Esophagus (tissue), 2 donors: Measurements from ENCODE around the gene RAB4A. TPM values are rescaled to one million over a fixed set of nuclear protein-coding genes. Genes with fewer than 3 reads are reported as not detected.

ENCODE experiments used
- H3K27ac ChIP-seq, 2 donors: one replicate each; pipeline ENCODE4 v1.5.1; 2013; ENCODE audit warnings: low read depth in 2 of 2, mild to moderate bottlenecking in 2 of 2, inconsistent platforms in 1 of 2, low read length in 1 of 2, moderate library complexity in 1 of 2
- H3K27me3 ChIP-seq, 2 donors: one replicate each; pipeline ENCODE4 v1.6.1; 2013; ENCODE audit warnings: low read length in 2 of 2, control low read depth in 1 of 2, mild to moderate bottlenecking in 1 of 2; ENCODE audit not compliant: insufficient read depth in 2 of 2, control insufficient read depth in 1 of 2
- H3K36me3 ChIP-seq, 2 donors: one replicate each; pipeline ENCODE4 v1.6.1; 2013; ENCODE audit warnings: low read length in 1 of 2; ENCODE audit not compliant: control insufficient read depth in 2 of 2, insufficient read depth in 2 of 2
- H3K4me1 ChIP-seq, 2 donors: one replicate each; pipeline ENCODE4 v1.6.1; 2013; ENCODE audit warnings: low read length in 1 of 2; ENCODE audit not compliant: control insufficient read depth in 2 of 2, insufficient read depth in 2 of 2
- H3K4me3 ChIP-seq, 2 donors: one replicate each; pipeline ENCODE4 v1.5.1; 2013; ENCODE audit warnings: low read length in 2 of 2, mild to moderate bottlenecking in 2 of 2, low read depth in 1 of 2, moderate library complexity in 1 of 2
- H3K9me3 ChIP-seq, 2 donors: one replicate each; pipeline ENCODE4 v1.6.1; 2013; ENCODE audit warnings: mild to moderate bottlenecking in 2 of 2, low read depth in 1 of 2, low read length in 1 of 2, moderate library complexity in 1 of 2; ENCODE audit not compliant: control insufficient read depth in 2 of 2, insufficient read depth in 1 of 2
- WGBS, 2 donors: extraction: QIAGEN DNeasy Blood & Tissue Kit; methylation state at CpG; one replicate each; pipeline ENCODE4 v1.1.7; 2013; 5-methylcytosine and 5-hydroxymethylcytosine counted together
- polyA plus RNA-seq, 2 donors: library from polyadenylated mRNA; stranded (reverse); fragments of 200-250 nt; gene quantifications; one replicate each; pipeline ENCODE4 v1.2.3, GENCODE V29; 2013
- donor health status: healthy with polysubstance abuse.
- donor health status: Bipolar disorder and iron deficiency.

Gene RAB4A
- polyA plus RNA-seq, 2 donors, result 15.0 to 36.6 TPM

DNA sequence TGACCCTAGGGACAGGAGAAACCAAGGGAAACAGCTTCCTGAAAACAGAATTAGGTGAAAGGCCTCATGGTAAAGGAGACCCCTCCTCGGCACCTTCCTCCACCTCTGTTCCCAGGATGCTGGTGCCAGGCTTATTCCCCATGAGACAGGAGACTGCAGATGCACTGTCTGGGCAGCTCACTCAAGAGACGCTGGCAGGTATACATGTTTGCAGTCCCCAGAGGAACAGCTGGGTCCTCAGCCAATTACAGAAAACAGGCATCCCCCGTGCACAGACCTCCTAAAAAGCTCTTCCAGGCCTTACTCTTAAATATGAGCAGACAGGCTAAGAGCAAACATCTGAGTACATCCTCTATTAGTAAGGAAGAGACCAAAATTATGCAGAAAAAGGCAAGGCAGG, 65.4 kb downstream of the RAB4A start:
- no peak overlapping the region for H3K4me3 ChIP-seq
- H3K36me3 ChIP-seq, result no peaks in the 10 kb centered on the region
- H3K27ac ChIP-seq, result no peak overlapping the region
- no peaks in the 10 kb centered on the region for H3K4me1 ChIP-seq
- H3K27me3 ChIP-seq, result no peaks in the 10 kb centered on the region
- H3K9me3 ChIP-seq, result no peaks in the 10 kb centered on the region
- WGBS, 2 donors, result 85 to 87% methylated on average over 3 of the region's 3 CpGs

DNA sequence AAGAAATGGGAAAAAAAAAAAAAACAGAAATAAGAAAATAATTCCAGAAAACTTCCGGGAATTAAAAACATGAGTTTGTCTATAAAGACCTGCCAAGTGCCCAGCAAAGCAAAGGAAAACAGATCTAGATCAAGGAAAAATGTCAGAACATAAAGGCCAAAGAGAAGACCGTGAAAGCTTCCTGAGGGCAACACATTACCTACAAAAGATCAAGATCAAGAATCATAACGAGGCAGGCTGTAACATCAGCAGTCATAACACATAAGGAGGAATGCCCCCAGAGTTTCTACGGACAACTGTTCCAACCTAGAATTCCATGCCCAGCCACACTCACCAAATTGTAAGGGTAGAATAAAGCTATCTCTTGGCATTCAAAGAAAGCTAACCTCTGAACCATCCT, 68.2 kb downstream of the RAB4A start:
- Histone ChIP-seq H3K4me3 (no peak overlapping the region), H3K27ac (no peak overlapping the region), H3K9me3 (no peaks in the 10 kb centered on the region), H3K27me3 (no peaks in the 10 kb centered on the region), H3K36me3 (no peaks in the 10 kb centered on the region), H3K4me1 (no peaks in the 10 kb centered on the region)
- WGBS, 2 donors, result 92 to 94% methylated on average over 4 of the region's 4 CpGs

DNA sequence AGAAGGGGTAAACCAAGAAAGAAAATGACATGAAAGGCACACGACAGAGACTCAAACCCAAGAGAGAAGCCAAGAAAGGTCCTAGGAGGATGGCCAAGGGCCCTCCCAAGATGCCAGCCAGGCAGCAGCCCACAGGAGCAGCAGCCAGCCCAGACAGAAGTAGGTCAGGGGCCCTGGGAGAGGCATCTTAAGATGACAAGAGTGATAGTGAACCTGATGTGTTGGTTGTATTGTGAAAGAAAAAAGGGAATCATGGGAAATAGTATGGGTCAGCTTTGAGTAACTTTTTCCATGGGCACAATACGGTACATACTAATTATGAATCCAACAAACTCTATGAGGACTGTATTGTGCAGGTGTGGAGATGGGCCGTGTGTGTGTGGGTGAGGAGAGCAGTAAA, 68.6 kb downstream of the RAB4A start:
- no peaks in the 10 kb centered on the region for H3K36me3 ChIP-seq

DNA sequence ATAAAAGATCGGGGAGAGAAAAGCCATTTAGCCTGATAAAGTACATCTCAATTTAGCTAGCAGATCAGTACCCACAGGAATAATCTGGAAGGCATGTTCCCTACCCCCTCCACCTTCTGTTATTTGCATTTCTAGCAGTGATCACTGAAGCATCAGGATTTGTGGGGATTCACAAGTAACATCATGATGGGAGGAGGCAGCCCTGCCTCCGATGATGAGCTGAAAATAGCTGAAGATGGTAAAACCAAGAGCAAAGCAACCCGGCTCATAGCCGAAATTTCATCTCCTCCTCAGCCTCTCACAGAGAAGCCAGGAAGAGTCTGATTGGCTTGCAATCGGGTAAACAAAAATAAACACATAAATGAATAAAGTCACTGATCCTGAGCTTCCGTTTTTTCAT, 69.6 kb downstream of the RAB4A start:
- no peaks in the 10 kb centered on the region for H3K27me3 ChIP-seq
- H3K4me3 ChIP-seq, result no peak overlapping the region
- no peaks in the 10 kb centered on the region for H3K36me3 ChIP-seq
- H3K27ac ChIP-seq, result no peak overlapping the region
- no peaks in the 10 kb centered on the region for H3K4me1 ChIP-seq
- WGBS, 2 donors, result 90% methylated on average over 6 of the region's 6 CpGs
- H3K9me3 ChIP-seq, result no peaks in the 10 kb centered on the region

More for the DNA sequence above, 68.6 kb downstream of the RAB4A start:
- no peaks in the 10 kb centered on the region for H3K9me3 ChIP-seq
- no peaks in the 10 kb centered on the region for H3K27me3 ChIP-seq
- no peak overlapping the region for H3K27ac ChIP-seq
- H3K4me3 ChIP-seq, result no peak overlapping the region
- WGBS, 2 donors, result 86 to 94% methylated on average over 3 of the region's 3 CpGs
- no peaks in the 10 kb centered on the region for H3K4me1 ChIP-seq

GRCh38 chr1:229341774-229342655, 71.1 kb downstream of the RAB4A start:
- 0% methylated on average over 92 to 103 of the region's 103 CpGs for WGBS, 2 donors
- H3K4me1 ChIP-seq, result no peaks in the 10 kb centered on the region

DNA sequence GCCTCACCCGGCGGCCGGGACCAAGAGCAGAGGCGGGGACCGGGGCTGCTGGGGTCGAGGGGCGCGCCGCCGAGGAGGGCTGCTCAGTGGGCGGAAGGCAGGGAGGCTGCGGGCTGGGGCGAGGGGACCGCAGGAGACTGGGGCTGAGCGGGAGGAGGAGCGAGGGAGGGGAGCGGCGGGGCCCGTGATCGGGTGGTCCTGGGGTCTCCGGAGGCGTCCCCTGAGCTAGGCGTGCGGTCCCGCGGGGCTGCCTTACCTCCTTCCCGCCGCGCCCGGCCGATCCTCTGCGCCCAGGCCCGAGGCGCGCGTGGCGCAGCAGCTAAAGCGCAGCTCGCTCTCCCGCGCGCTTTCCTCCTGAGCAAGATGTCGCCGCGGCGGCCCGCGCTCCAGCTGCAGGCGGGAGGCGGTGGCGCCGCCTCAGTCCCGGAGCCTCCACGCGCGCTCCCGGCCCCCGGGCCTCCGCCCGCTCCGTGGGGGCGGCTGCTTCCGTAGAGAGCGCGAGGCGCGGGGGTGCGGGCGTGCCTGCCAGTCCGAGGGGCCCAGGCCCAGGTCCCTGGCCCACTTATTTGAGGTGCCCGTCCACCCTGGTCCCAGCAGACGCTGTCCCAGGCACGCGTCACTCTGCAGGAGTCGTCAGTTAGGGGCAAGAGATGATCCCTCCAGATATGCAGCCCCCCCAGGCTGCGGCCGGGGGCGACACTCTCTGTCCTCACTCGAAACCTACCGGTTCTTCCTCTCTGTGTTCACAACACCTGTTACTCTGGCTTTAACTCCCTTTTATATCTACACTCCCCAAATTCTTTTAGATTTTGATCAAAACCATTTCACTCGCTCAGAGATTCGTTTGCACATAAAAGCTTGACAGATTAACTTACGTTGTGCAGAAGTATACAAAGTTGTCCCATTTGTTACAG, 72.0 kb downstream of the RAB4A start, which contains the start of gene CCSAP:
Gene CCSAP, minus strand, starts transcription at position 392 of the 914 bp plus-strand sequence. CDS start 582 bp downstream, outside the sequence.
- peak within 1 kb of the TSS; percentile 91 to 95 for H3K27ac ChIP-seq
- H3K4me3 ChIP-seq, result peak within 1 kb of the TSS; percentile 61 to 81
- no peaks in the 10 kb centered on the region for H3K9me3 ChIP-seq
- WGBS, 2 donors, result 1% methylated on average over 49 to 83 of the region's 83 CpGs
- H3K36me3 ChIP-seq, result no peaks in the 10 kb centered on the region
- no peaks in the 10 kb centered on the region for H3K27me3 ChIP-seq
- no peaks in the 10 kb centered on the region for H3K4me1 ChIP-seq

More at GRCh38 chr1:229341774-229342655, 71.1 kb downstream of the RAB4A start:
- no peaks in the 10 kb centered on the region for H3K36me3 ChIP-seq
- peak overlapping the region; percentile 91 to 95 for H3K27ac ChIP-seq
- H3K9me3 ChIP-seq, result no peaks in the 10 kb centered on the region
- H3K27me3 ChIP-seq, result no peaks in the 10 kb centered on the region
- H3K4me3 ChIP-seq, result peak overlapping the region; percentile 61 to 81

- 72 to 83% methylated on average over 16 of the region's 16 CpGs for WGBS, 2 donors
- no peak overlapping the region for H3K4me3 ChIP-seq
- H3K36me3 ChIP-seq, result no peaks in the 10 kb centered on the region
- no peaks in the 10 kb centered on the region for H3K4me1 ChIP-seq
- H3K9me3 ChIP-seq, result no peaks in the 10 kb centered on the region
- no peaks in the 10 kb centered on the region for H3K27me3 ChIP-seq
- no peak overlapping the region for H3K27ac ChIP-seq
These were observed 73.2 kb downstream of the RAB4A start for GRCh38 chr1:229344139-229344538.

GRCh38 chr1:229344937-229345684, 74.2 kb downstream of the RAB4A start:
- 82 to 84% methylated on average over 8 of the region's 8 CpGs for WGBS, 2 donors
- no peaks in the 10 kb centered on the region for H3K4me1 ChIP-seq

GRCh38 chr1:229347528-229347927, 76.6 kb downstream of the RAB4A start:
- no peak overlapping the region for H3K4me3 ChIP-seq
- H3K27ac ChIP-seq, result no peak overlapping the region
- H3K27me3 ChIP-seq, result peaks cover 0 to 2% of the 10 kb centered on the region in 2 donors
- H3K4me1 ChIP-seq, result no peaks in the 10 kb centered on the region
- 69 to 77% methylated on average over 3 of the region's 3 CpGs for WGBS, 2 donors
- H3K36me3 ChIP-seq, result no peaks in the 10 kb centered on the region
- H3K9me3 ChIP-seq, result no peaks in the 10 kb centered on the region

More at GRCh38 chr1:229344937-229345684, 74.2 kb downstream of the RAB4A start:
- Histone ChIP-seq H3K4me3 (no peak overlapping the region), H3K9me3 (no peaks in the 10 kb centered on the region), H3K27me3 (no peaks in the 10 kb centered on the region), H3K36me3 (no peaks in the 10 kb centered on the region), H3K27ac (no peak overlapping the region)
